ENCODE measurements around the gene CKMT2. TPM values are rescaled to one million over a fixed set of nuclear protein-coding genes. Genes with fewer than 3 reads are reported as not detected.

CKMT2 gene
- total RNA-seq, 1 experiment from 2014 or later: not detected

DNA sequence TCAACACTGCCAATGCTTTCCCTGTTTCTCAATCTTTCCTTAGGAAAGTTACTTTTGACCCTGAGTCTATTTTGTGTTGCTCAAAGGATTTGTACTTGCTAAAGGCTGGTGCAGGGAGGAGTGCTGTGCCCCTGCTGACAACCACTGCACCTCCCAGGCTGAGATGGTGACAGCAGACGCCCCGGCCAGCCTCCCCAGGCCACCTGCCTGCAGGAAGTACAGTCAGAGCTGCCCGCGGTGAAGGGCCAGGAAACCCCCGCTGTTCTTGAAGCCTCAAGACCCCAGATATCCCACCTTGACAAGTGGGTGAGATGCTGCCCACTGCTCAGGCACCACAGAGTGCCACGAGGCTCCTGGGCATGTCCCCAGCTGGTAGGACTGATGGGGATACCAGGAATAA lies 44.2 kb upstream of the CKMT2 start:
- peaks cover 28% of the 10 kb centered on the region for H3K27me3 Mint-ChIP-seq (ENCODE audit: insufficient read depth, unreplicated experiment)
- H3K4me3 Mint-ChIP-seq (ENCODE audit: unreplicated experiment): no peak overlapping the region
- DNase-seq (ENCODE audit: unreplicated experiment): no peak
- H3K36me3 Mint-ChIP-seq (ENCODE audit: insufficient read depth, unreplicated experiment): no peaks in the 10 kb centered on the region
- ChIA-PET CTCF (interaction anchor here (0.7 to 0.8 kb wide), 2 partner anchors 203 to 500 kb away, joined by 3 to 4 read pairs; no protein-coding TSS in a partner anchor), POLR2A (no interaction called here)
- H3K27ac Mint-ChIP-seq (ENCODE audit: low read depth, unreplicated experiment): no peak overlapping the region
- TF ChIP-seq, protein P1, sequence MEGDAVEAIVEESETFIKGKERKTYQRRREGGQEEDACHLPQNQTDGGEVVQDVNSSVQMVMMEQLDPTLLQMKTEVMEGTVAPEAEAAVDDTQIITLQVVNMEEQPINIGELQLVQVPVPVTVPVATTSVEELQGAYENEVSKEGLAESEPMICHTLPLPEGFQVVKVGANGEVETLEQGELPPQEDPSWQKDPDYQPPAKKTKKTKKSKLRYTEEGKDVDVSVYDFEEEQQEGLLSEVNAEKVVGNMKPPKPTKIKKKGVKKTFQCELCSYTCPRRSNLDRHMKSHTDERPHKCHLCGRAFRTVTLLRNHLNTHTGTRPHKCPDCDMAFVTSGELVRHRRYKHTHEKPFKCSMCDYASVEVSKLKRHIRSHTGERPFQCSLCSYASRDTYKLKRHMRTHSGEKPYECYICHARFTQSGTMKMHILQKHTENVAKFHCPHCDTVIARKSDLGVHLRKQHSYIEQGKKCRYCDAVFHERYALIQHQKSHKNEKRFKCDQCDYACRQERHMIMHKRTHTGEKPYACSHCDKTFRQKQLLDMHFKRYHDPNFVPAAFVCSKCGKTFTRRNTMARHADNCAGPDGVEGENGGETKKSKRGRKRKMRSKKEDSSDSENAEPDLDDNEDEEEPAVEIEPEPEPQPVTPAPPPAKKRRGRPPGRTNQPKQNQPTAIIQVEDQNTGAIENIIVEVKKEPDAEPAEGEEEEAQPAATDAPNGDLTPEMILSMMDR (IDR thresholded peaks at IDR 0.05; ENCODE audit: unreplicated experiment): no peak
- intact Hi-C loops (cut with micrococcal nuclease): no loop called here
- BruUV-seq (replicated peaks): no TSS peak
- no peaks in the 10 kb centered on the region for H3K4me1 Mint-ChIP-seq (ENCODE audit: insufficient read depth, unreplicated experiment)
- no peaks in the 10 kb centered on the region for H3K9me3 Mint-ChIP-seq (ENCODE audit: unreplicated experiment)

- H3K27ac Mint-ChIP-seq (ENCODE audit: low read depth, unreplicated experiment): no peak overlapping the region
- H3K4me1 Mint-ChIP-seq (ENCODE audit: insufficient read depth, unreplicated experiment): peaks cover 2% of the 10 kb centered on the region
- no peaks in the 10 kb centered on the region for H3K9me3 Mint-ChIP-seq (ENCODE audit: unreplicated experiment)
- intact Hi-C loops (cut with micrococcal nuclease): loop anchor here (10.0 kb wide), 1 partner anchor 505 kb away; no protein-coding TSS in a partner anchor
- TF ChIP-seq, protein P1 (IDR thresholded peaks at IDR 0.05; ENCODE audit: unreplicated experiment): no peak
- DNase-seq (ENCODE audit: unreplicated experiment): no peak
- H3K36me3 Mint-ChIP-seq (ENCODE audit: insufficient read depth, unreplicated experiment): no peaks in the 10 kb centered on the region
- BruUV-seq (replicated peaks): no TSS peak
- ChIA-PET CTCF (interaction anchor here (0.6 to 1.3 kb wide), 3 partner anchors 298 to 502 kb away, joined by 3 to 4 read pairs (median 3); no protein-coding TSS in a partner anchor), POLR2A (interaction anchor here (0.7 to 1.2 kb wide), 2 partner anchors 112 to 881 kb away, joined by 3 read pairs; no protein-coding TSS in a partner anchor)
- no peak overlapping the region for H3K4me3 Mint-ChIP-seq (ENCODE audit: unreplicated experiment)
- peaks cover 28% of the 10 kb centered on the region for H3K27me3 Mint-ChIP-seq (ENCODE audit: insufficient read depth, unreplicated experiment)
Observed at GRCh38 chr5:81189875-81190498, 43.1 kb upstream of the CKMT2 start.

DNA sequence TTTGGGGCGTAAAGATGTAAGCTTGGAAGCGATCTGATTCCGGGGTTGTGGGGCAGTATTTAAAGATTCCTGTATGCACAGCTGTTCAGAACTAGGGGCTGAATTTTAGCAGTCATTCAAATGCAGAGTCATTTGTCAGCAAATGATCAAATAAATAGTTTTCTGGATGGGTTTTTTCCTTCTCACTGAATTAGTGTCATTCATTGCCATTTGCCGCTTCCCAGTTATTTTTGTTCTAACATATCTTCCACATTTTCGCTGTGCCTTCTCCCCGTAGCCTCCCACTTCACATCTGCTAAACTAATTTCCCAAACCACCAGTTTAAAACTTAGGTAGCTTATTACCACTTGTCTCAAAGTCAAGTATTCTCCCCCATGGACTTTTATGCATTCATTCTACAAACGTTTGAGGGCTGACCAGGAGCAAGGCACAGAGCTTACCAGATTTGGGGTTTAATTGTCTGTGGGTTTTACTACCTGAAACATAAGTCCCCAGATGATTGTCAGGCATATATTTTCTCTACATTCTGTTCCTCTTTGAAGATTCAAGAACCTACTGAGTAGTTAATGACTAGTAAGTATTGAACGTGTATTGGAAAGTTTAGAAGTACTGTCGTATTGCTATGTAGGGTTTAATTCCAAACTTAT lies 41.3 kb upstream of the CKMT2 start:
- TF ChIP-seq, protein P1 (IDR thresholded peaks at IDR 0.05; ENCODE audit: unreplicated experiment): no peak
- Mint-ChIP-seq H3K4me3 (ENCODE audit: unreplicated experiment) (no peak overlapping the region), H3K27me3 (ENCODE audit: insufficient read depth, unreplicated experiment) (peaks cover 28% of the 10 kb centered on the region), H3K4me1 (ENCODE audit: insufficient read depth, unreplicated experiment) (peaks cover 4% of the 10 kb centered on the region), H3K36me3 (ENCODE audit: insufficient read depth, unreplicated experiment) (no peaks in the 10 kb centered on the region), H3K9me3 (ENCODE audit: unreplicated experiment) (no peaks in the 10 kb centered on the region), H3K27ac (ENCODE audit: low read depth, unreplicated experiment) (no peak overlapping the region)
- intact Hi-C loops (cut with micrococcal nuclease): loop anchor here (10.0 kb wide), 1 partner anchor 507 kb away; no protein-coding TSS in a partner anchor
- POLR2A ChIA-PET: interaction anchor here (0.8 kb wide), 1 partner anchor 51 kb away, joined by 3 read pairs; no protein-coding TSS in a partner anchor
- no peak for DNase-seq (ENCODE audit: unreplicated experiment)
- CTCF ChIA-PET: interaction anchor here (0.6 to 2.3 kb wide), 5 partner anchors 10 to 504 kb away, joined by 3 to 8 read pairs (median 4); no protein-coding TSS in a partner anchor
- no TSS peak for BruUV-seq (replicated peaks)

GRCh38 chr5:81192373-81192750 lies 40.8 kb upstream of the CKMT2 start:
- ChIA-PET POLR2A (interaction anchor here (0.8 kb wide), 1 partner anchor 52 kb away, joined by 3 read pairs; no protein-coding TSS in a partner anchor), CTCF (interaction anchor here (0.6 to 2.3 kb wide), 2 partner anchors 9 to 837 kb away, joined by 3 to 8 read pairs; no protein-coding TSS in a partner anchor)
- no peaks in the 10 kb centered on the region for H3K36me3 Mint-ChIP-seq (ENCODE audit: insufficient read depth, unreplicated experiment)
- no peaks in the 10 kb centered on the region for H3K9me3 Mint-ChIP-seq (ENCODE audit: unreplicated experiment)
- no peak overlapping the region for H3K27ac Mint-ChIP-seq (ENCODE audit: low read depth, unreplicated experiment)
- TF ChIP-seq, protein P1 (IDR thresholded peaks at IDR 0.05; ENCODE audit: unreplicated experiment): no peak
- no peak overlapping the region for H3K4me3 Mint-ChIP-seq (ENCODE audit: unreplicated experiment)
- no peak for DNase-seq (ENCODE audit: unreplicated experiment)
- peaks cover 28% of the 10 kb centered on the region for H3K27me3 Mint-ChIP-seq (ENCODE audit: insufficient read depth, unreplicated experiment)
- intact Hi-C loops (cut with micrococcal nuclease): loop anchor here (10.0 kb wide), 1 partner anchor 508 kb away; no protein-coding TSS in a partner anchor
- no TSS peak for BruUV-seq (replicated peaks)
- peaks cover 4% of the 10 kb centered on the region for H3K4me1 Mint-ChIP-seq (ENCODE audit: insufficient read depth, unreplicated experiment)

Data from MCF 10A (cell line).